GM12864 (cell line): ENCODE measurements around the gene EGFL8.

Experiments
- DNase-seq: peaks from one replicate; pipeline ENCODE4 v3.0.0-alpha.2; 2011; ENCODE audit warnings: low read depth
- H3K4me3 ChIP-seq: 2 replicates; pipeline ENCODE4 v1.5.1; 2011; ENCODE audit warnings: mild to moderate bottlenecking, low read depth, low read length, control low read depth
- TF ChIP-seq, protein P1 (sequence below): IDR thresholded peaks from 2 replicates; pipeline ENCODE4 v1.5.1; 2011; ENCODE audit warnings: low read depth, mild to moderate bottlenecking, moderate library complexity, low read length, control low read depth, inconsistent platforms; ENCODE audit errors: missing control alignments

The EGFL8 gene

GRCh38 chr6:32175711-32176475 is 11.5 kb downstream of the EGFL8 start, which contains the start of gene AGPAT1:
TSS of gene AGPAT1 (minus strand) at chr6:32176084. CDS start at chr6:32171496, 4,588 bp downstream.
- TF ChIP-seq, protein P1, sequence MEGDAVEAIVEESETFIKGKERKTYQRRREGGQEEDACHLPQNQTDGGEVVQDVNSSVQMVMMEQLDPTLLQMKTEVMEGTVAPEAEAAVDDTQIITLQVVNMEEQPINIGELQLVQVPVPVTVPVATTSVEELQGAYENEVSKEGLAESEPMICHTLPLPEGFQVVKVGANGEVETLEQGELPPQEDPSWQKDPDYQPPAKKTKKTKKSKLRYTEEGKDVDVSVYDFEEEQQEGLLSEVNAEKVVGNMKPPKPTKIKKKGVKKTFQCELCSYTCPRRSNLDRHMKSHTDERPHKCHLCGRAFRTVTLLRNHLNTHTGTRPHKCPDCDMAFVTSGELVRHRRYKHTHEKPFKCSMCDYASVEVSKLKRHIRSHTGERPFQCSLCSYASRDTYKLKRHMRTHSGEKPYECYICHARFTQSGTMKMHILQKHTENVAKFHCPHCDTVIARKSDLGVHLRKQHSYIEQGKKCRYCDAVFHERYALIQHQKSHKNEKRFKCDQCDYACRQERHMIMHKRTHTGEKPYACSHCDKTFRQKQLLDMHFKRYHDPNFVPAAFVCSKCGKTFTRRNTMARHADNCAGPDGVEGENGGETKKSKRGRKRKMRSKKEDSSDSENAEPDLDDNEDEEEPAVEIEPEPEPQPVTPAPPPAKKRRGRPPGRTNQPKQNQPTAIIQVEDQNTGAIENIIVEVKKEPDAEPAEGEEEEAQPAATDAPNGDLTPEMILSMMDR: no peak
- peak; percentile 93 for DNase-seq

DNA sequence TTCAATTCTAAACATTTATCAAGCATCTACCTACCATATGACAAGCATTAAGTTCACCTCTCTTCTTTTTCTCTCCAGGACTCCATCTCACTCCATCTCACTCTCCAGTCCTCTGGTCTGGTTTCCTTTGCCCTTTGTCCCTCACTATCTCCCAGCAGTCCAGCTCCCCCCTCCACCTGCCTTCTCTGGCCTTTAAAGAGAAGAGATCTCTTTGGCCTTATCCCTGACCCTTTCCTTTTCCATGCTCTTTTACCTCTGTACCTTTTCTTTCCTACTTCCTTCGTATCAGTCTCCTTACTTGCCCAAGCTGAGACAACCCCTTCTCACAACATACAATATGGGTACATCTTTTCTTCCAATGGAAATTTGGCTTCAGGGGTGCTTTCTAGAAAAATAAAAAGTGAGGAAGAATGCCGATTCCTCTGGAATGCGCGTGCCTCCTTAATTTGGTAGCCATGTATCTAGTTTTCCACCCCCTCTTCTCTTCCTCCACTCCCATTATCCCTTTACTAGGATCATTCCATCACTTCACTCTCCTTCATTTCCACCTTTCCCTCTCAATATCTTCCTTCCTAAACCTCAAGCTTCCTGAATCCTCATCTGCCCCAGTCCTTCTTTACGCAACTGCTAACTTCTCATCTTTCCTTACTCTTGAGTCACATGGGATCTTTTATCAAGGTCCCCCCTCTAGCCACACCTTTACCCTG is 12.2 kb downstream of the EGFL8 start:
- H3K4me3 ChIP-seq: peak overlapping the region; percentile 65
- no peak for DNase-seq
- TF ChIP-seq, protein P1: no peak

More at GRCh38 chr6:32175711-32176475, 11.5 kb downstream of the EGFL8 start, which contains the start of gene AGPAT1:
- H3K4me3 ChIP-seq: peak within 1 kb of the TSS; percentile 65

GRCh38 chr6:32177183-32177787 is 12.9 kb downstream of the EGFL8 start:
- peak overlapping the region; percentile 65 for H3K4me3 ChIP-seq
- TF ChIP-seq, protein P1: no peak
- DNase-seq: no peak

DNA sequence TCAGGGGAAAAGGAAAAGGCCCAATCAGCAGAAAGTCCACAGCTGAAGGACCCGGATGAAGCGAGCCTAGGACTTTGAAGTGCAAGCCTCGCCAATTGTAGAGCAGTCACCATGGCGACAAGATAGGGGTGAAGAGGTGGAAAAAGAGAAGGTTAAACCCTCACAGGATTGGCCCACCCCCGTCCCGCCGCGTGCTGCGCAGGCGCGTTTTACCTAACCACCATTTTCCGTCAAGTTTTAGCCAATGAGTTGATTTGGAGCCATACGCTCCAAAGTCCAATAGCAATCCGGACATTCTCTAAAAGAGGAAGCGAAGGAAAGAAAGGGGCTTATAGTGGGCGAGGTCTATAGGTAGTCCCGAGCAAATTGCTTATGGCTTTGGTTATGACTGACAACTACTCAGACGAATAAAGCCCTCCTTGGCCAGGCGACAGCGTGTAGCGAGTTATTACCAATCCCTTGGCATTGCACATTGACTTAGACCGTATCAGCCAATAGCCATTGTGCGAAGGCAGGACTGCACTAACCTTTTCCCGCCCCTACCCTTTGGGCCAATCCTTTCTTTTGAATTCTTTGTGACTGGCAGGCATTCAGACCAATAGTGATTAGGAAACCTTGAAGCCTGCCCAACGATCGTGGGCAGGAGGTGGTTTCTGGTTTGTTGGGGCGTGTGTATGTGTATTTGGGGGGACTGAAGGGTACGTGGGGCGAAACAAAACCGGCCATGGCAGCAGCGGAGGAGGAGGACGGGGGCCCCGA is 13.6 kb downstream of the EGFL8 start, which contains the start of gene RNF5:
TSS of gene RNF5 (plus strand) at position 618 of the 759 bp plus-strand sequence. CDS start at position 725, 107 bp downstream.
- TF ChIP-seq, protein P1: no peak
- peak; percentile 100 for DNase-seq
- peak within 1 kb of the TSS; percentile 83 for H3K4me3 ChIP-seq

GRCh38 chr6:32178547-32179440 is 14.4 kb downstream of the EGFL8 start:
- DNase-seq: no peak
- TF ChIP-seq, protein P1: no peak
- H3K4me3 ChIP-seq: peak overlapping the region; percentile 83
